HL-60 (cell line): ENCODE results near the gene MT1B.

Experiments used
- GABPA ChIP-seq: IDR thresholded peaks from 2 replicates; pipeline ENCODE4 v1.6.1; 2012; ENCODE audit warnings: low read depth
- POLR2AphosphoS5 ChIP-seq: IDR thresholded peaks from 2 replicates; pipeline ENCODE4 v1.6.1; 2012; ENCODE audit warnings: low read depth
- SPI1 ChIP-seq: IDR thresholded peaks from 2 replicates; pipeline ENCODE4 v1.6.1; 2012; ENCODE audit warnings: low read depth, mild to moderate bottlenecking, borderline replicate concordance
- TF ChIP-seq, protein P1 (sequence below): IDR thresholded peaks from 2 replicates; pipeline ENCODE4 v1.6.1; 2012; ENCODE audit warnings: low read depth; ENCODE audit not compliant: insufficient replicate concordance
- TF ChIP-seq, protein P2 (sequence below): IDR thresholded peaks from one replicate; pipeline ENCODE4 v1.5.1; 2011; ENCODE audit warnings: low read length, control low read depth, inconsistent platforms; ENCODE audit not compliant: insufficient read depth

DNA sequence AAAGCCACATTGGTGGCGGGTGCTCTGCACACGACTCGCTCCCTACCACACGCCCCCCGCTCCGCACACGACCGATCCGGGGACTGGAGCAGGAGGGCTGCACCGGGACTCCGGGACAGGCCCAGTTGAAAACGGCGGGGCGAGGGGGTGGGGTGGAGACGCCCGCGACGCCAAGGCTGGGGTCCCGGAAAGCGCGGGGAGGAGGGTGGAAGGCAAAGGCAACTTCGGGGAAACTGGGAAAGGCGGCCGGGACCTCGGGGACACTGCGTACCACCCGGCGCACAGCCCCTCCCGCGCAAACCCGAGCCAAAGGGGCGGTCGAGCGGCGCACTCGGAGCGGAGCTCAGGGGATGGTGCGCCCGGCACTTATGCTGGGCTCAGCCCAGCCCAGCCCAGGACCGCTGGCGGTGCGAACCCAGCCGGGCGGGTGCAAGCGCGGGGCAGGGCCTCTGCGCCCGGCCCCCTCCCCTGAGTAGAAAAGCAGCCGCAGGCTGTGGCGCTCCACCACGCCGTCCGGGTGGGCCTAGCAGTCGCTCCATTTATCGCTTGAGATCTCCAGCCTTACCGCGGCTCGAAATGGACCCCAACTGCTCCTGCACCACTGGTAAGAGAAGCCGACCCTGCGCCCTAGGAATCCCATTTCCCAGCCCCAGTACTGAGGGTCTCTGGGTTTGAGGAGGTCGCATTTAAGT is 19.4 kb upstream of the MT1B start, which contains the start of gene MT1M:
- TF ChIP-seq POLR2AphosphoS5 (no peak), GABPA (no peak), SPI1 (no peak)
- TF ChIP-seq, protein P1, sequence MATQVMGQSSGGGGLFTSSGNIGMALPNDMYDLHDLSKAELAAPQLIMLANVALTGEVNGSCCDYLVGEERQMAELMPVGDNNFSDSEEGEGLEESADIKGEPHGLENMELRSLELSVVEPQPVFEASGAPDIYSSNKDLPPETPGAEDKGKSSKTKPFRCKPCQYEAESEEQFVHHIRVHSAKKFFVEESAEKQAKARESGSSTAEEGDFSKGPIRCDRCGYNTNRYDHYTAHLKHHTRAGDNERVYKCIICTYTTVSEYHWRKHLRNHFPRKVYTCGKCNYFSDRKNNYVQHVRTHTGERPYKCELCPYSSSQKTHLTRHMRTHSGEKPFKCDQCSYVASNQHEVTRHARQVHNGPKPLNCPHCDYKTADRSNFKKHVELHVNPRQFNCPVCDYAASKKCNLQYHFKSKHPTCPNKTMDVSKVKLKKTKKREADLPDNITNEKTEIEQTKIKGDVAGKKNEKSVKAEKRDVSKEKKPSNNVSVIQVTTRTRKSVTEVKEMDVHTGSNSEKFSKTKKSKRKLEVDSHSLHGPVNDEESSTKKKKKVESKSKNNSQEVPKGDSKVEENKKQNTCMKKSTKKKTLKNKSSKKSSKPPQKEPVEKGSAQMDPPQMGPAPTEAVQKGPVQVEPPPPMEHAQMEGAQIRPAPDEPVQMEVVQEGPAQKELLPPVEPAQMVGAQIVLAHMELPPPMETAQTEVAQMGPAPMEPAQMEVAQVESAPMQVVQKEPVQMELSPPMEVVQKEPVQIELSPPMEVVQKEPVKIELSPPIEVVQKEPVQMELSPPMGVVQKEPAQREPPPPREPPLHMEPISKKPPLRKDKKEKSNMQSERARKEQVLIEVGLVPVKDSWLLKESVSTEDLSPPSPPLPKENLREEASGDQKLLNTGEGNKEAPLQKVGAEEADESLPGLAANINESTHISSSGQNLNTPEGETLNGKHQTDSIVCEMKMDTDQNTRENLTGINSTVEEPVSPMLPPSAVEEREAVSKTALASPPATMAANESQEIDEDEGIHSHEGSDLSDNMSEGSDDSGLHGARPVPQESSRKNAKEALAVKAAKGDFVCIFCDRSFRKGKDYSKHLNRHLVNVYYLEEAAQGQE = no peak
- TF ChIP-seq, protein P2, sequence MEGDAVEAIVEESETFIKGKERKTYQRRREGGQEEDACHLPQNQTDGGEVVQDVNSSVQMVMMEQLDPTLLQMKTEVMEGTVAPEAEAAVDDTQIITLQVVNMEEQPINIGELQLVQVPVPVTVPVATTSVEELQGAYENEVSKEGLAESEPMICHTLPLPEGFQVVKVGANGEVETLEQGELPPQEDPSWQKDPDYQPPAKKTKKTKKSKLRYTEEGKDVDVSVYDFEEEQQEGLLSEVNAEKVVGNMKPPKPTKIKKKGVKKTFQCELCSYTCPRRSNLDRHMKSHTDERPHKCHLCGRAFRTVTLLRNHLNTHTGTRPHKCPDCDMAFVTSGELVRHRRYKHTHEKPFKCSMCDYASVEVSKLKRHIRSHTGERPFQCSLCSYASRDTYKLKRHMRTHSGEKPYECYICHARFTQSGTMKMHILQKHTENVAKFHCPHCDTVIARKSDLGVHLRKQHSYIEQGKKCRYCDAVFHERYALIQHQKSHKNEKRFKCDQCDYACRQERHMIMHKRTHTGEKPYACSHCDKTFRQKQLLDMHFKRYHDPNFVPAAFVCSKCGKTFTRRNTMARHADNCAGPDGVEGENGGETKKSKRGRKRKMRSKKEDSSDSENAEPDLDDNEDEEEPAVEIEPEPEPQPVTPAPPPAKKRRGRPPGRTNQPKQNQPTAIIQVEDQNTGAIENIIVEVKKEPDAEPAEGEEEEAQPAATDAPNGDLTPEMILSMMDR = no peak
